ENCODE measurements around the gene UNC119B.
"Not testable (repeated sequence)": the region's sequence is repeated elsewhere in the genome, so short reads cannot be mapped to it uniquely, and the experiment has no call there.

UNC119B gene

GRCh38 chr12:120721866-120722265 lies 11.6 kb downstream of the UNC119B start:
- H3K36me3 ChIP-seq (ENCODE audit: control insufficient read depth, insufficient read depth, low read length): peaks cover 28% of the 10 kb centered on the region
- H3K9me3 ChIP-seq (ENCODE audit: control insufficient read depth, insufficient read depth, low read length): no peaks in the 10 kb centered on the region
- H3K4me1 ChIP-seq (ENCODE audit: control insufficient read depth, insufficient read depth, low read length): peaks cover 7% of the 10 kb centered on the region
- H3K27me3 ChIP-seq (ENCODE audit: control insufficient read depth, insufficient read depth, low read length): peaks cover 3% of the 10 kb centered on the region
- no peak overlapping the region for H3K9ac ChIP-seq (ENCODE audit: low read depth, low read length)
- H3K4me3 ChIP-seq (ENCODE audit: low read depth, low read length): no peak overlapping the region

- H3K4me3 ChIP-seq (ENCODE audit: low read depth, low read length): no peak overlapping the region
- H3K9me3 ChIP-seq (ENCODE audit: control insufficient read depth, insufficient read depth, low read length): no peaks in the 10 kb centered on the region
- H3K36me3 ChIP-seq (ENCODE audit: control insufficient read depth, insufficient read depth, low read length): peaks cover 27% of the 10 kb centered on the region
- H3K4me1 ChIP-seq (ENCODE audit: control insufficient read depth, insufficient read depth, low read length): peaks cover 7% of the 10 kb centered on the region
- H3K27me3 ChIP-seq (ENCODE audit: control insufficient read depth, insufficient read depth, low read length): peaks cover 3% of the 10 kb centered on the region
- no peak overlapping the region for H3K9ac ChIP-seq (ENCODE audit: low read depth, low read length)
These were observed 12.5 kb downstream of the UNC119B start for GRCh38 chr12:120722784-120723183.

- Histone ChIP-seq H3K4me1 (ENCODE audit: control insufficient read depth, insufficient read depth, low read length) (peaks cover 7% of the 10 kb centered on the region), H3K9me3 (ENCODE audit: control insufficient read depth, insufficient read depth, low read length) (no peaks in the 10 kb centered on the region), H3K9ac (ENCODE audit: low read depth, low read length) (peak overlapping the region; percentile 47), H3K4me3 (ENCODE audit: low read depth, low read length) (peak overlapping the region; percentile 71), H3K27me3 (ENCODE audit: control insufficient read depth, insufficient read depth, low read length) (peaks cover 3% of the 10 kb centered on the region), H3K36me3 (ENCODE audit: control insufficient read depth, insufficient read depth, low read length) (peaks cover 16% of the 10 kb centered on the region)
These were observed 14.5 kb downstream of the UNC119B start for GRCh38 chr12:120724720-120725119.

GRCh38 chr12:120725151-120725658 lies 14.9 kb downstream of the UNC119B start:
- H3K9ac ChIP-seq (ENCODE audit: low read depth, low read length): peak overlapping the region; percentile 47
- H3K27me3 ChIP-seq (ENCODE audit: control insufficient read depth, insufficient read depth, low read length): peaks cover 3% of the 10 kb centered on the region
- no peaks in the 10 kb centered on the region for H3K9me3 ChIP-seq (ENCODE audit: control insufficient read depth, insufficient read depth, low read length)
- H3K4me3 ChIP-seq (ENCODE audit: low read depth, low read length): peak overlapping the region; percentile 71
- H3K4me1 ChIP-seq (ENCODE audit: control insufficient read depth, insufficient read depth, low read length): peaks cover 7% of the 10 kb centered on the region
- H3K36me3 ChIP-seq (ENCODE audit: control insufficient read depth, insufficient read depth, low read length): peaks cover 12% of the 10 kb centered on the region

GRCh38 chr12:120725659-120726509 lies 15.6 kb downstream of the UNC119B start, which contains the start of gene ACADS:
Gene ACADS (plus strand): TSS chr12:120725826. CDS start chr12:120725886, 60 bp downstream.
- Histone ChIP-seq H3K4me3 (ENCODE audit: low read depth, low read length) (peak within 1 kb of the TSS; percentile 71), H3K27me3 (ENCODE audit: control insufficient read depth, insufficient read depth, low read length) (peaks cover 3% of the 10 kb centered on the region), H3K9ac (ENCODE audit: low read depth, low read length) (peak within 1 kb of the TSS; percentile 76), H3K9me3 (ENCODE audit: control insufficient read depth, insufficient read depth, low read length) (no peaks in the 10 kb centered on the region), H3K4me1 (ENCODE audit: control insufficient read depth, insufficient read depth, low read length) (peaks cover 7% of the 10 kb centered on the region), H3K36me3 (ENCODE audit: control insufficient read depth, insufficient read depth, low read length) (peaks cover 10% of the 10 kb centered on the region)

GRCh38 chr12:120726510-120726793 lies 16.2 kb downstream of the UNC119B start:
- H3K9me3 ChIP-seq (ENCODE audit: control insufficient read depth, insufficient read depth, low read length): no peaks in the 10 kb centered on the region
- H3K27me3 ChIP-seq (ENCODE audit: control insufficient read depth, insufficient read depth, low read length): peaks cover 3% of the 10 kb centered on the region
- no peak overlapping the region for H3K9ac ChIP-seq (ENCODE audit: low read depth, low read length)
- H3K4me3 ChIP-seq (ENCODE audit: low read depth, low read length): peak overlapping the region; percentile 71
- peaks cover 7% of the 10 kb centered on the region for H3K4me1 ChIP-seq (ENCODE audit: control insufficient read depth, insufficient read depth, low read length)
- peaks cover 11% of the 10 kb centered on the region for H3K36me3 ChIP-seq (ENCODE audit: control insufficient read depth, insufficient read depth, low read length)

GRCh38 chr12:120726961-120727360 lies 16.7 kb downstream of the UNC119B start:
- Histone ChIP-seq H3K9ac (ENCODE audit: low read depth, low read length) (no peak overlapping the region), H3K36me3 (ENCODE audit: control insufficient read depth, insufficient read depth, low read length) (peaks cover 8% of the 10 kb centered on the region)

GRCh38 chr12:120732198-120732597 lies 21.9 kb downstream of the UNC119B start:
- H3K9ac ChIP-seq (ENCODE audit: low read depth, low read length); H3K27me3 ChIP-seq (ENCODE audit: control insufficient read depth, insufficient read depth, low read length); H3K4me1 ChIP-seq (ENCODE audit: control insufficient read depth, insufficient read depth, low read length); H3K9me3 ChIP-seq (ENCODE audit: control insufficient read depth, insufficient read depth, low read length); H3K4me3 ChIP-seq (ENCODE audit: low read depth, low read length); H3K36me3 ChIP-seq (ENCODE audit: control insufficient read depth, insufficient read depth, low read length): not testable (repeated sequence)

More at GRCh38 chr12:120726961-120727360, 16.7 kb downstream of the UNC119B start:
- H3K4me1 ChIP-seq (ENCODE audit: control insufficient read depth, insufficient read depth, low read length): peaks cover 7% of the 10 kb centered on the region
- peaks cover 3% of the 10 kb centered on the region for H3K27me3 ChIP-seq (ENCODE audit: control insufficient read depth, insufficient read depth, low read length)
- H3K9me3 ChIP-seq (ENCODE audit: control insufficient read depth, insufficient read depth, low read length): no peaks in the 10 kb centered on the region
- H3K4me3 ChIP-seq (ENCODE audit: low read depth, low read length): no peak overlapping the region

- no peak overlapping the region for H3K4me3 ChIP-seq (ENCODE audit: low read depth, low read length)
- no peaks in the 10 kb centered on the region for H3K27me3 ChIP-seq (ENCODE audit: control insufficient read depth, insufficient read depth, low read length)
- peaks cover 5% of the 10 kb centered on the region for H3K36me3 ChIP-seq (ENCODE audit: control insufficient read depth, insufficient read depth, low read length)
- no peaks in the 10 kb centered on the region for H3K4me1 ChIP-seq (ENCODE audit: control insufficient read depth, insufficient read depth, low read length)
- no peak overlapping the region for H3K9ac ChIP-seq (ENCODE audit: low read depth, low read length)
- no peaks in the 10 kb centered on the region for H3K9me3 ChIP-seq (ENCODE audit: control insufficient read depth, insufficient read depth, low read length)
These were observed 23.3 kb downstream of the UNC119B start for GRCh38 chr12:120733574-120733973.

- Histone ChIP-seq H3K36me3 (ENCODE audit: control insufficient read depth, insufficient read depth, low read length) (peaks cover 5% of the 10 kb centered on the region), H3K4me3 (ENCODE audit: low read depth, low read length) (no peak overlapping the region), H3K27me3 (ENCODE audit: control insufficient read depth, insufficient read depth, low read length) (no peaks in the 10 kb centered on the region), H3K4me1 (ENCODE audit: control insufficient read depth, insufficient read depth, low read length) (no peaks in the 10 kb centered on the region), H3K9ac (ENCODE audit: low read depth, low read length) (no peak overlapping the region), H3K9me3 (ENCODE audit: control insufficient read depth, insufficient read depth, low read length) (no peaks in the 10 kb centered on the region)
These were observed 24.0 kb downstream of the UNC119B start for GRCh38 chr12:120734210-120734609.

- no peaks in the 10 kb centered on the region for H3K4me1 ChIP-seq (ENCODE audit: control insufficient read depth, insufficient read depth, low read length)
- H3K36me3 ChIP-seq (ENCODE audit: control insufficient read depth, insufficient read depth, low read length): peaks cover 5% of the 10 kb centered on the region
- H3K27me3 ChIP-seq (ENCODE audit: control insufficient read depth, insufficient read depth, low read length): no peaks in the 10 kb centered on the region
- no peaks in the 10 kb centered on the region for H3K9me3 ChIP-seq (ENCODE audit: control insufficient read depth, insufficient read depth, low read length)
- no peak overlapping the region for H3K4me3 ChIP-seq (ENCODE audit: low read depth, low read length)
- no peak overlapping the region for H3K9ac ChIP-seq (ENCODE audit: low read depth, low read length)
These were observed 24.9 kb downstream of the UNC119B start for GRCh38 chr12:120735181-120735580.
